ENCODE results near the gene RAG2. TPM values are rescaled to one million over a fixed set of nuclear protein-coding genes. Genes with fewer than 3 reads are reported as not detected.
A peak's percentile ranks its signal among the peaks of the same experiment; 100 is the strongest.

RAG2 gene
- total RNA-seq, 3 donors from 2014 or later = not detected

GRCh38 chr11:36615826-36616225, 17.8 kb upstream of the RAG2 start:
- Mint-ChIP-seq H3K4me1 (ENCODE audit: low read depth) (peaks cover 5% of the 10 kb centered on the region), H3K27me3 (ENCODE audit: low read depth) (peaks cover 20% of the 10 kb centered on the region), H3K9me3 (no peaks in the 10 kb centered on the region), H3K4me3 (no peak overlapping the region), H3K36me3 (ENCODE audit: insufficient read depth) (no peaks in the 10 kb centered on the region)
- DNase-seq = no peak
- no peak for ATAC-seq

- Mint-ChIP-seq H3K27me3 (ENCODE audit: low read depth) (peaks cover 13% of the 10 kb centered on the region), H3K4me1 (ENCODE audit: low read depth) (no peaks in the 10 kb centered on the region), H3K4me3 (no peak overlapping the region), H3K9me3 (no peaks in the 10 kb centered on the region), H3K36me3 (ENCODE audit: insufficient read depth) (no peaks in the 10 kb centered on the region)
- ATAC-seq (no peak), DNase-seq (no peak)
These were observed 11.3 kb upstream of the RAG2 start for GRCh38 chr11:36609383-36609782.

GRCh38 chr11:36608491-36609199, 10.6 kb upstream of the RAG2 start:
- H3K4me1 Mint-ChIP-seq (ENCODE audit: low read depth) = no peaks in the 10 kb centered on the region
- DNase-seq (no peak), ATAC-seq (no peak)
- H3K36me3 Mint-ChIP-seq (ENCODE audit: insufficient read depth) = no peaks in the 10 kb centered on the region
- H3K9me3 Mint-ChIP-seq = no peaks in the 10 kb centered on the region
- peaks cover 13% of the 10 kb centered on the region for H3K27me3 Mint-ChIP-seq (ENCODE audit: low read depth)
- H3K4me3 Mint-ChIP-seq = no peak overlapping the region

- Mint-ChIP-seq H3K36me3 (ENCODE audit: insufficient read depth) (no peaks in the 10 kb centered on the region), H3K4me1 (ENCODE audit: low read depth) (no peaks in the 10 kb centered on the region), H3K27me3 (ENCODE audit: low read depth) (peaks cover 11% of the 10 kb centered on the region), H3K9me3 (no peaks in the 10 kb centered on the region), H3K4me3 (no peak overlapping the region)
- no peak for ATAC-seq
- DNase-seq = no peak
These were observed 7.5 kb upstream of the RAG2 start for GRCh38 chr11:36605221-36606216.

- Mint-ChIP-seq H3K36me3 (ENCODE audit: insufficient read depth) (no peaks in the 10 kb centered on the region), H3K27me3 (ENCODE audit: low read depth) (peaks cover 4% of the 10 kb centered on the region), H3K9me3 (no peaks in the 10 kb centered on the region), H3K4me3 (no peak overlapping the region), H3K4me1 (ENCODE audit: low read depth) (no peaks in the 10 kb centered on the region)
- no peak for DNase-seq
- ATAC-seq = no peak
These were observed 4.1 kb upstream of the RAG2 start for GRCh38 chr11:36602135-36602534.

GRCh38 chr11:36601155-36601554, 3.1 kb upstream of the RAG2 start:
- no peaks in the 10 kb centered on the region for H3K36me3 Mint-ChIP-seq (ENCODE audit: insufficient read depth)
- no peak for DNase-seq
- no peak overlapping the region for H3K4me3 Mint-ChIP-seq
- peaks cover 5% of the 10 kb centered on the region for H3K27me3 Mint-ChIP-seq (ENCODE audit: low read depth)
- H3K4me1 Mint-ChIP-seq (ENCODE audit: low read depth) = no peaks in the 10 kb centered on the region
- no peaks in the 10 kb centered on the region for H3K9me3 Mint-ChIP-seq
- ATAC-seq = no peak

- Mint-ChIP-seq H3K27me3 (ENCODE audit: low read depth) (peaks cover 11% of the 10 kb centered on the region), H3K9me3 (no peaks in the 10 kb centered on the region), H3K36me3 (ENCODE audit: insufficient read depth) (no peaks in the 10 kb centered on the region), H3K4me1 (ENCODE audit: low read depth) (no peaks in the 10 kb centered on the region), H3K4me3 (no peak overlapping the region)
- no peak for DNase-seq
- no peak for ATAC-seq
These were observed 2.1 kb upstream of the RAG2 start for GRCh38 chr11:36600180-36600579.

- Mint-ChIP-seq H3K27me3 (ENCODE audit: low read depth) (peaks cover 29% of the 10 kb centered on the region), H3K4me3 (no peak overlapping the region)
- ATAC-seq = no peak
These were observed 1.2 kb downstream of the RAG2 start for GRCh38 chr11:36596880-36597279.

GRCh38 chr11:36594316-36594989, 3.6 kb downstream of the RAG2 start, which contains the start of gene IFTAP:
Gene IFTAP, plus strand, starts transcription at chr11:36594502. Its CDS starts 15,602 bp downstream, at chr11:36610104.
- Mint-ChIP-seq H3K4me3 (peak within 1 kb of the TSS; percentile 85), H3K36me3 (ENCODE audit: insufficient read depth) (no peaks in the 10 kb centered on the region), H3K27me3 (ENCODE audit: low read depth) (peaks cover 40% of the 10 kb centered on the region), H3K4me1 (ENCODE audit: low read depth) (peaks cover 6% of the 10 kb centered on the region), H3K9me3 (no peaks in the 10 kb centered on the region)
- ATAC-seq (peak; percentile 90 to 93), DNase-seq (peak; percentile 5)

More at GRCh38 chr11:36596880-36597279, 1.2 kb downstream of the RAG2 start:
- Mint-ChIP-seq H3K36me3 (ENCODE audit: insufficient read depth) (no peaks in the 10 kb centered on the region), H3K4me1 (ENCODE audit: low read depth) (peaks cover 6% of the 10 kb centered on the region), H3K9me3 (no peaks in the 10 kb centered on the region)
- DNase-seq = no peak

GRCh38 chr11:36591433-36591832, 6.6 kb downstream of the RAG2 start:
- H3K27me3 Mint-ChIP-seq (ENCODE audit: low read depth) = peaks cover 47% of the 10 kb centered on the region
- H3K4me3 Mint-ChIP-seq = no peak overlapping the region
- H3K9me3 Mint-ChIP-seq = no peaks in the 10 kb centered on the region
- no peaks in the 10 kb centered on the region for H3K36me3 Mint-ChIP-seq (ENCODE audit: insufficient read depth)
- peaks cover 6% of the 10 kb centered on the region for H3K4me1 Mint-ChIP-seq (ENCODE audit: low read depth)
- DNase-seq = no peak
- no peak for ATAC-seq

GRCh38 chr11:36590513-36590912, 7.5 kb downstream of the RAG2 start:
- Mint-ChIP-seq H3K27me3 (ENCODE audit: low read depth) (peaks cover 43% of the 10 kb centered on the region), H3K4me3 (no peak overlapping the region), H3K4me1 (ENCODE audit: low read depth) (peaks cover 6% of the 10 kb centered on the region), H3K9me3 (no peaks in the 10 kb centered on the region), H3K36me3 (ENCODE audit: insufficient read depth) (no peaks in the 10 kb centered on the region)
- DNase-seq (no peak), ATAC-seq (no peak)

- H3K36me3 Mint-ChIP-seq (ENCODE audit: insufficient read depth) = no peaks in the 10 kb centered on the region
- no peak overlapping the region for H3K4me3 Mint-ChIP-seq
- H3K27me3 Mint-ChIP-seq (ENCODE audit: low read depth) = peaks cover 23% of the 10 kb centered on the region
- H3K4me1 Mint-ChIP-seq (ENCODE audit: low read depth) = no peaks in the 10 kb centered on the region
- DNase-seq = no peak
- H3K9me3 Mint-ChIP-seq = no peaks in the 10 kb centered on the region
- no peak for ATAC-seq
These were observed 9.9 kb downstream of the RAG2 start for GRCh38 chr11:36588099-36588498.

GRCh38 chr11:36586543-36586942, 11.5 kb downstream of the RAG2 start:
- H3K36me3 Mint-ChIP-seq (ENCODE audit: insufficient read depth) = no peaks in the 10 kb centered on the region
- H3K4me3 Mint-ChIP-seq = no peak overlapping the region
- no peak for ATAC-seq
- no peaks in the 10 kb centered on the region for H3K9me3 Mint-ChIP-seq
- H3K27me3 Mint-ChIP-seq (ENCODE audit: low read depth) = peaks cover 17% of the 10 kb centered on the region
- DNase-seq = no peak
- no peaks in the 10 kb centered on the region for H3K4me1 Mint-ChIP-seq (ENCODE audit: low read depth)

GRCh38 chr11:36583667-36584066, 14.4 kb downstream of the RAG2 start:
- no peaks in the 10 kb centered on the region for H3K36me3 Mint-ChIP-seq (ENCODE audit: insufficient read depth)
- H3K4me3 Mint-ChIP-seq = no peak overlapping the region
- DNase-seq (no peak), ATAC-seq (no peak)
- H3K4me1 Mint-ChIP-seq (ENCODE audit: low read depth) = no peaks in the 10 kb centered on the region
- H3K27me3 Mint-ChIP-seq (ENCODE audit: low read depth) = peaks cover 13% of the 10 kb centered on the region
- H3K9me3 Mint-ChIP-seq = no peaks in the 10 kb centered on the region

Data from activated T-cell treated with anti-CD3 and anti-CD28 coated beads, Interleukin-2, amount 50 U/mL, for 4 hours (primary cell).